ENCODE data around the gene CD4. TPM values are rescaled to one million over a fixed set of nuclear protein-coding genes. Genes with fewer than 3 reads are reported as not detected.

The CD4 gene
- total and polyA plus RNA-seq, 4 donors = 15.9 to 44.8 (median 32.0) TPM

- no peaks in the 10 kb centered on the region for H3K9me3 ChIP-seq (ENCODE audit: control insufficient read depth in 4 of 4, low read length in 3 of 4)
- peaks cover 0 to 6% (median 4%) of the 10 kb centered on the region in 4 donors for H3K36me3 ChIP-seq (ENCODE audit: control insufficient read depth in 4 of 4, insufficient read depth in 3 of 4, low read depth in 1 of 4, low read length in 3 of 4)
- WGBS = under 1% methylated on average over 88 of the region's 88 CpGs
- peak; percentile 82 for DNase-seq (ENCODE audit: low spot score)
- no peaks in the 10 kb centered on the region for H3K27me3 ChIP-seq (ENCODE audit: control insufficient read depth in 4 of 4, insufficient read depth in 4 of 4, low read length in 3 of 4)
- H3K4me3 ChIP-seq (ENCODE audit: low read depth in 1 of 3, low read length in 3 of 3) = peak overlapping the region; percentile 84 to 97 (median 86)
- H3K9ac ChIP-seq (ENCODE audit: low read depth in 1 of 2, low read length in 2 of 2) = peak overlapping the region; percentile 68 to 94
- H3K4me1 ChIP-seq (ENCODE audit: control insufficient read depth in 4 of 4, insufficient read depth in 4 of 4, low read length in 3 of 4) = peaks cover 14 to 70% (median 49%) of the 10 kb centered on the region in 4 donors
- H3K27ac ChIP-seq (ENCODE audit: low read depth in 1 of 2, low read length in 2 of 2) = peak overlapping the region; percentile 88 to 93
- TF ChIP-seq RXRA (IDR thresholded peaks at IDR 0.05) = no peak
- TF ChIP-seq SP1 (IDR thresholded peaks at IDR 0.05) = no peak
- TF ChIP-seq CTCF (IDR thresholded peaks at IDR 0.05; ENCODE audit: low read depth, low read length, missing input control) = peak; percentile 64
These were observed 22.5 kb upstream of the CD4 start for GRCh38 chr12:6766651-6767349.

- WGBS = 12% methylated on average over 44 of the region's 44 CpGs
- no peak for DNase-seq (ENCODE audit: low spot score)
- peaks cover 14 to 73% (median 50%) of the 10 kb centered on the region in 4 donors for H3K4me1 ChIP-seq (ENCODE audit: control insufficient read depth in 4 of 4, insufficient read depth in 4 of 4, low read length in 3 of 4)
These were observed 21.7 kb upstream of the CD4 start for GRCh38 chr12:6767353-6768319.

More at GRCh38 chr12:6767353-6768319, 21.7 kb upstream of the CD4 start:
- peak; percentile 47 to 62 for TF ChIP-seq RAD21 (IDR thresholded peaks at IDR 0.05)
- TF ChIP-seq RXRA (IDR thresholded peaks at IDR 0.05) = peak; percentile 100
- TF ChIP-seq FOXA1 (IDR thresholded peaks at IDR 0.05) = peak; percentile 50
- peak; percentile 81 for TF ChIP-seq REST (IDR thresholded peaks at IDR 0.05)
- TF ChIP-seq GABPA (IDR thresholded peaks at IDR 0.05 in 1 of 2, conservative IDR thresholded peaks at IDR 0.05 in 1 of 2) = no peak
- TF ChIP-seq YY1 (IDR thresholded peaks at IDR 0.05) = peak; percentile 88
- TF ChIP-seq FOXA2 (IDR thresholded peaks at IDR 0.05) = no peak
- peak; percentile 59 for TF ChIP-seq ATF3 (IDR thresholded peaks at IDR 0.05)
- TF ChIP-seq TAF1 (conservative IDR thresholded peaks at IDR 0.05) = peak; percentile 93
- peak; percentile 97 to 98 for TF ChIP-seq HNF4A (conservative IDR thresholded peaks at IDR 0.05)
- peak; percentile 91 for TF ChIP-seq HNF4G (IDR thresholded peaks at IDR 0.05)
- TF ChIP-seq MAX (IDR thresholded peaks at IDR 0.05) = peak; percentile 74
- TF ChIP-seq ZBTB33 (IDR thresholded peaks at IDR 0.05) = peak; percentile 69
- TF ChIP-seq EGR1 (IDR thresholded peaks at IDR 0.05; ENCODE audit: low read depth in 2 of 2) = peak in 1 of 2 donors; percentile 53
- TF ChIP-seq NR2F2 (IDR thresholded peaks at IDR 0.05) = peak; percentile 89
- peak; percentile 96 for TF ChIP-seq SP1 (IDR thresholded peaks at IDR 0.05)
- TF ChIP-seq CTCF (IDR thresholded peaks at IDR 0.05; ENCODE audit: low read depth, low read length, missing input control) = no peak
- peak; percentile 72 to 73 for TF ChIP-seq JUND (IDR thresholded peaks at IDR 0.05)
- H3K36me3 ChIP-seq (ENCODE audit: control insufficient read depth in 4 of 4, insufficient read depth in 3 of 4, low read depth in 1 of 4, low read length in 3 of 4) = peaks cover 0 to 6% (median 4%) of the 10 kb centered on the region in 4 donors
- H3K27ac ChIP-seq (ENCODE audit: low read depth in 1 of 2, low read length in 2 of 2) = peak overlapping the region; percentile 88 to 93
- H3K27me3 ChIP-seq (ENCODE audit: control insufficient read depth in 4 of 4, insufficient read depth in 4 of 4, low read length in 3 of 4) = no peaks in the 10 kb centered on the region
- H3K4me3 ChIP-seq (ENCODE audit: low read depth in 1 of 3, low read length in 3 of 3) = peak overlapping the region; percentile 84 to 97 (median 86)
- H3K9ac ChIP-seq (ENCODE audit: low read depth in 1 of 2, low read length in 2 of 2) = peak overlapping the region; percentile 68 to 94
- H3K9me3 ChIP-seq (ENCODE audit: control insufficient read depth in 4 of 4, low read length in 3 of 4) = no peaks in the 10 kb centered on the region

Measured in liver (tissue), 9 donors.